GM18520 (cell line): Measurements from ENCODE around the gene ANXA4.
"Not testable (repeated sequence)": the region's sequence is repeated elsewhere in the genome, so short reads cannot be mapped to it uniquely, and the experiment has no call there.

ENCODE experiments used
- ATAC-seq: cut with Tn5 transposase; IDR thresholded peaks from one replicate; pipeline ENCODE4 v1.9.1; 2021; ENCODE audit not compliant: unreplicated experiment

ANXA4 gene

GRCh38 chr2:69720404-69720803 lies 21.5 kb upstream of the ANXA4 start:
- no peak for ATAC-seq

GRCh38 chr2:69721022-69721421 lies 20.9 kb upstream of the ANXA4 start:
- ATAC-seq = no peak

GRCh38 chr2:69723791-69724190 lies 18.1 kb upstream of the ANXA4 start:
- ATAC-seq = no peak

GRCh38 chr2:69724540-69725159 lies 17.3 kb upstream of the ANXA4 start:
- ATAC-seq = peak; percentile 41

- ATAC-seq = no peak
These were observed 16.1 kb upstream of the ANXA4 start for GRCh38 chr2:69725706-69726360.

- no peak for ATAC-seq
These were observed 12.7 kb upstream of the ANXA4 start for GRCh38 chr2:69729266-69729665.

- no peak for ATAC-seq
These were observed 12.2 kb upstream of the ANXA4 start for GRCh38 chr2:69729781-69730180.

GRCh38 chr2:69731147-69731970 lies 10.6 kb upstream of the ANXA4 start:
- no peak for ATAC-seq

GRCh38 chr2:69733342-69734034 lies 8.4 kb upstream of the ANXA4 start:
- no peak for ATAC-seq

- no peak for ATAC-seq
These were observed 7.8 kb upstream of the ANXA4 start for GRCh38 chr2:69734035-69734611.

GRCh38 chr2:69734854-69735544 lies 6.9 kb upstream of the ANXA4 start:
- no peak for ATAC-seq

GRCh38 chr2:69735686-69736085 lies 6.2 kb upstream of the ANXA4 start:
- ATAC-seq = no peak

GRCh38 chr2:69738149-69738548 lies 3.8 kb upstream of the ANXA4 start:
- ATAC-seq = not testable (repeated sequence)

- ATAC-seq = no peak
These were observed 1.4 kb upstream of the ANXA4 start for GRCh38 chr2:69740502-69740951.

GRCh38 chr2:69741229-69741574 lies 732 bp upstream of the ANXA4 start:
- ATAC-seq = no peak

- no peak for ATAC-seq
These were observed 503 bp downstream of the ANXA4 start for GRCh38 chr2:69742322-69742952.

- ATAC-seq = no peak
These were observed 1.9 kb downstream of the ANXA4 start for GRCh38 chr2:69743847-69744264.

GRCh38 chr2:69744456-69744855 lies 2.5 kb downstream of the ANXA4 start:
- ATAC-seq = no peak

- ATAC-seq = no peak
These were observed 3.1 kb downstream of the ANXA4 start for GRCh38 chr2:69745035-69745434.

- ATAC-seq = no peak
These were observed 8.3 kb downstream of the ANXA4 start for GRCh38 chr2:69750246-69750645.
